VCaP (cell line): ENCODE results near the gene FHIT.

Experiments
- H3K27ac ChIP-seq: fragments of 450-650 bp; 2 replicates; pipeline ENCODE4 v1.5.1; 2017
- CTCF ChIP-seq: fragments of 450-650 bp; conservative IDR thresholded peaks from 2 replicates; pipeline ENCODE4 v1.5.1; 2017; ENCODE audit warnings: mild to moderate bottlenecking, moderate library complexity

Gene FHIT

GRCh38 chr3:59771768-59772181 lies 1479.5 kb downstream of the FHIT start:
- TF ChIP-seq CTCF = no peak
- H3K27ac ChIP-seq = peak overlapping the region; percentile 72; the same call in 1 of the 2 replicates

- no peak overlapping the region for H3K27ac ChIP-seq
- TF ChIP-seq CTCF = no peak
Observed at GRCh38 chr3:59769127-59769750, 1482.0 kb downstream of the FHIT start.

- no peak for TF ChIP-seq CTCF
- no peak overlapping the region for H3K27ac ChIP-seq
Observed at GRCh38 chr3:59766200-59766872, 1484.9 kb downstream of the FHIT start.

- no peak for TF ChIP-seq CTCF
- no peak overlapping the region for H3K27ac ChIP-seq
Observed at GRCh38 chr3:59764171-59764570, 1487.1 kb downstream of the FHIT start.

- H3K27ac ChIP-seq = no peak overlapping the region
- no peak for TF ChIP-seq CTCF
Observed at GRCh38 chr3:59762941-59763340, 1488.3 kb downstream of the FHIT start.

GRCh38 chr3:59759298-59760031 lies 1491.8 kb downstream of the FHIT start:
- TF ChIP-seq CTCF = no peak
- H3K27ac ChIP-seq = no peak overlapping the region

GRCh38 chr3:59758672-59759071 lies 1492.6 kb downstream of the FHIT start:
- TF ChIP-seq CTCF = no peak

More at GRCh38 chr3:59758672-59759071, 1492.6 kb downstream of the FHIT start:
- H3K27ac ChIP-seq = no peak overlapping the region
